Measurements from ENCODE around the gene NCK1. TPM values are rescaled to one million over a fixed set of nuclear protein-coding genes. Genes with fewer than 3 reads are reported as not detected.

Gene NCK1
- 36.2 and 47.8 TPM in 2 replicates for total RNA-seq

GRCh38 chr3:136861890-136862616 is at the start of gene NCK1:
TSS of gene NCK1 (plus strand) at chr3:136862208. CDS start at chr3:136928002, 65,794 bp downstream.

GRCh38 chr3:136818769-136819391 is 43.1 kb upstream of the NCK1 start, which contains the start of gene SLC35G2:
TSS of gene SLC35G2 (plus strand) at chr3:136819126. CDS start at chr3:136854461, 35,335 bp downstream.

GRCh38 chr3:136957751-136958288 is 95.8 kb downstream of the NCK1 start, which contains the start of gene IL20RB:
TSS of gene IL20RB (plus strand) at chr3:136957983. CDS start at chr3:136958114, 131 bp downstream.

Other genes with a start within 250 kb of the NCK1 start
- 32.0 and 40.1 TPM in 2 replicates for gene STAG1, start 109.8 kb upstream of the NCK1 start, total RNA-seq
- gene SLC35G2, start 43.1 kb upstream of the NCK1 start, total RNA-seq = 5.5 and 6.6 TPM in 2 replicates
- 1.8 and 3.1 TPM in 2 replicates for gene IL20RB, start 95.8 kb downstream of the NCK1 start, total RNA-seq

Measured in subcutaneous preadipocyte (primary cell).